ENCODE measurements around the gene ZZZ3.
"Not testable (repeated sequence)": the region's sequence is repeated elsewhere in the genome, so short reads cannot be mapped to it uniquely, and the experiment has no call there.

DNA sequence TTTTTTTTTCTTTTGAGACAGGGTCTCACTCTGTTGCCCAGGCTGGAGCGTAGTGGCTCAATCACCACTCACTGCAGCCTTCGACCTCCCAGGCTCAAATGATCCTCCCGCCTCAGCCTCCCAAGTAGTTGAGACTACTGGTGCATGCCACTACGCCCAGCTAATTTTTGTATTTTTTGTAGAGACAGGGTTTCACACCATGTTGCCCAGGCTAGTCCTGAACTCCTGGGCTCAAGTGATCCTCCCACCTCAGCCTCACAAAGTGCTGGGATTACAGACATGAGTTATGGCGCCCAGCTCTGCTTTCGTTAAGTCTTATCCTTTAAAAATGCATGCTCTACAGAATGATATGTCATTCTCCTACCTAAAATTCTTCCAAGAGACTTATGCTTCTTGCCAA lies 36.2 kb downstream of the ZZZ3 start:
- TF ChIP-seq POLR2A (IDR thresholded peaks at IDR 0.05; ENCODE audit: low read length); GATA1 (IDR thresholded peaks at IDR 0.05; ENCODE audit: low read depth, low read length): not testable (repeated sequence)

Data from erythroblast (primary cell).